HG02610 (cell line): Measurements from ENCODE around the gene LDLRAD4.

Source experiments
- ATAC-seq: cut with Tn5 transposase; IDR thresholded peaks from one replicate; pipeline ENCODE4 v1.9.1; 2021; ENCODE audit warnings: mild to moderate bottlenecking, moderate library complexity; ENCODE audit not compliant: unreplicated experiment

LDLRAD4 gene

GRCh38 chr18:13454363-13455150, 236.0 kb downstream of the LDLRAD4 start:
- no peak for ATAC-seq

GRCh38 chr18:13455471-13455870, 236.9 kb downstream of the LDLRAD4 start:
- no peak for ATAC-seq

GRCh38 chr18:13455960-13456481, 237.5 kb downstream of the LDLRAD4 start:
- peak; percentile 82 for ATAC-seq

GRCh38 chr18:13456736-13457271, 238.2 kb downstream of the LDLRAD4 start:
- ATAC-seq: peak; percentile 40

- no peak for ATAC-seq
Measured at GRCh38 chr18:13457327-13457726, 238.8 kb downstream of the LDLRAD4 start.

GRCh38 chr18:13460946-13461345, 242.4 kb downstream of the LDLRAD4 start:
- no peak for ATAC-seq

GRCh38 chr18:13461469-13461868, 242.9 kb downstream of the LDLRAD4 start:
- ATAC-seq: no peak

GRCh38 chr18:13461936-13462335, 243.4 kb downstream of the LDLRAD4 start:
- ATAC-seq: no peak

GRCh38 chr18:13462686-13463085, 244.1 kb downstream of the LDLRAD4 start:
- no peak for ATAC-seq

GRCh38 chr18:13463526-13464210, 245.1 kb downstream of the LDLRAD4 start:
- ATAC-seq: no peak

GRCh38 chr18:13464432-13465123, 246.0 kb downstream of the LDLRAD4 start:
- ATAC-seq: peak; percentile 98

GRCh38 chr18:13465124-13465446, 246.5 kb downstream of the LDLRAD4 start:
- peak; percentile 17 for ATAC-seq

GRCh38 chr18:13465476-13465875, 246.9 kb downstream of the LDLRAD4 start:
- no peak for ATAC-seq

- no peak for ATAC-seq
Measured at GRCh38 chr18:13470516-13471197, 252.1 kb downstream of the LDLRAD4 start.

- ATAC-seq: no peak
Measured at GRCh38 chr18:13471198-13471845, 252.8 kb downstream of the LDLRAD4 start.

GRCh38 chr18:13471971-13472628, 253.5 kb downstream of the LDLRAD4 start:
- ATAC-seq: no peak

- no peak for ATAC-seq
Measured at GRCh38 chr18:13473751-13474150, 255.2 kb downstream of the LDLRAD4 start.

- no peak for ATAC-seq
Measured at GRCh38 chr18:13474336-13474735, 255.8 kb downstream of the LDLRAD4 start.

- no peak for ATAC-seq
Measured at GRCh38 chr18:13474907-13475545, 256.5 kb downstream of the LDLRAD4 start.
